Measurements from ENCODE around the gene ARF6. TPM values are rescaled to one million over a fixed set of nuclear protein-coding genes. Genes with fewer than 3 reads are reported as not detected.

ARF6 gene
- total and polyA plus RNA-seq, 9 of the 15 experiments (the other 6 are each of a cell fraction or from before 2014, with no cell fraction given): 15.3 to 35.2 (median 24.9) TPM

DNA sequence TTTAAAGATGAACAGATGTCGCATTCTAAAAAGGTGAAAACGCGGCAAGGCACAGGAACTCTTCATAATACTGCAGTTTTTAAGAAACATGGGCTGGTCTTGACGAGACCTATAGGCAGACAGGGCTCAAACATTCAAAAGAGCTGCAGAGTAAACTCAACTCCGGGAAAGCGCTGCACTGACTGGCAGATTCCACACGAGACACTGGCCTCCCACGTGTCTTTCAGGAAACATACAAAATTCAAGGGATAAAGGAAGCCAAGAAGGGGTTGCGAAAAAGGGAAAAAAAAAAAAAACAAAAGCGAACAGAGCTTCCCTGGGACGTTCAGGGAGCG is 614 bp upstream of the ARF6 start (continued):
- TF ChIP-seq NFRKB (IDR thresholded peaks at IDR 0.05; ENCODE audit: low read depth) (peak; percentile 63; the same call in 1 of the 2 replicates), MYBL2 (IDR thresholded peaks at IDR 0.05; ENCODE audit: low read depth) (peak; percentile 90), MYBL2 (CRISPR knock-in tag; IDR thresholded peaks at IDR 0.05; ENCODE audit: borderline replicate concordance) (no peak), TEAD4 (IDR thresholded peaks at IDR 0.05; ENCODE audit: low read length) (peak; percentile 14; the same call in 1 of the 2 replicates), TEAD4 (CRISPR knock-in tag; IDR thresholded peaks at IDR 0.05; ENCODE audit: borderline replicate concordance) (no peak), HDAC1 (IDR thresholded peaks at IDR 0.05) (peak in 1 of 2 experiments; percentile 50; a peak in 1 of 4 replicates), SMARCA5 (IDR thresholded peaks at IDR 0.05) (0 out of 2 replicates have a peak, but pooled peaks have one; percentile 29), BCOR (IDR thresholded peaks at IDR 0.05) (0 out of 2 replicates have a peak, but pooled peaks have one; percentile 33), RAD51 (IDR thresholded peaks at IDR 0.05; ENCODE audit: borderline replicate concordance, low read depth) (peak; percentile 17; the same call in 1 of the 2 replicates), ARNT (IDR thresholded peaks at IDR 0.05) (peak; percentile 44 to 63; a peak in 2 of 4 replicates)
- TF ChIP-seq, protein P1, sequence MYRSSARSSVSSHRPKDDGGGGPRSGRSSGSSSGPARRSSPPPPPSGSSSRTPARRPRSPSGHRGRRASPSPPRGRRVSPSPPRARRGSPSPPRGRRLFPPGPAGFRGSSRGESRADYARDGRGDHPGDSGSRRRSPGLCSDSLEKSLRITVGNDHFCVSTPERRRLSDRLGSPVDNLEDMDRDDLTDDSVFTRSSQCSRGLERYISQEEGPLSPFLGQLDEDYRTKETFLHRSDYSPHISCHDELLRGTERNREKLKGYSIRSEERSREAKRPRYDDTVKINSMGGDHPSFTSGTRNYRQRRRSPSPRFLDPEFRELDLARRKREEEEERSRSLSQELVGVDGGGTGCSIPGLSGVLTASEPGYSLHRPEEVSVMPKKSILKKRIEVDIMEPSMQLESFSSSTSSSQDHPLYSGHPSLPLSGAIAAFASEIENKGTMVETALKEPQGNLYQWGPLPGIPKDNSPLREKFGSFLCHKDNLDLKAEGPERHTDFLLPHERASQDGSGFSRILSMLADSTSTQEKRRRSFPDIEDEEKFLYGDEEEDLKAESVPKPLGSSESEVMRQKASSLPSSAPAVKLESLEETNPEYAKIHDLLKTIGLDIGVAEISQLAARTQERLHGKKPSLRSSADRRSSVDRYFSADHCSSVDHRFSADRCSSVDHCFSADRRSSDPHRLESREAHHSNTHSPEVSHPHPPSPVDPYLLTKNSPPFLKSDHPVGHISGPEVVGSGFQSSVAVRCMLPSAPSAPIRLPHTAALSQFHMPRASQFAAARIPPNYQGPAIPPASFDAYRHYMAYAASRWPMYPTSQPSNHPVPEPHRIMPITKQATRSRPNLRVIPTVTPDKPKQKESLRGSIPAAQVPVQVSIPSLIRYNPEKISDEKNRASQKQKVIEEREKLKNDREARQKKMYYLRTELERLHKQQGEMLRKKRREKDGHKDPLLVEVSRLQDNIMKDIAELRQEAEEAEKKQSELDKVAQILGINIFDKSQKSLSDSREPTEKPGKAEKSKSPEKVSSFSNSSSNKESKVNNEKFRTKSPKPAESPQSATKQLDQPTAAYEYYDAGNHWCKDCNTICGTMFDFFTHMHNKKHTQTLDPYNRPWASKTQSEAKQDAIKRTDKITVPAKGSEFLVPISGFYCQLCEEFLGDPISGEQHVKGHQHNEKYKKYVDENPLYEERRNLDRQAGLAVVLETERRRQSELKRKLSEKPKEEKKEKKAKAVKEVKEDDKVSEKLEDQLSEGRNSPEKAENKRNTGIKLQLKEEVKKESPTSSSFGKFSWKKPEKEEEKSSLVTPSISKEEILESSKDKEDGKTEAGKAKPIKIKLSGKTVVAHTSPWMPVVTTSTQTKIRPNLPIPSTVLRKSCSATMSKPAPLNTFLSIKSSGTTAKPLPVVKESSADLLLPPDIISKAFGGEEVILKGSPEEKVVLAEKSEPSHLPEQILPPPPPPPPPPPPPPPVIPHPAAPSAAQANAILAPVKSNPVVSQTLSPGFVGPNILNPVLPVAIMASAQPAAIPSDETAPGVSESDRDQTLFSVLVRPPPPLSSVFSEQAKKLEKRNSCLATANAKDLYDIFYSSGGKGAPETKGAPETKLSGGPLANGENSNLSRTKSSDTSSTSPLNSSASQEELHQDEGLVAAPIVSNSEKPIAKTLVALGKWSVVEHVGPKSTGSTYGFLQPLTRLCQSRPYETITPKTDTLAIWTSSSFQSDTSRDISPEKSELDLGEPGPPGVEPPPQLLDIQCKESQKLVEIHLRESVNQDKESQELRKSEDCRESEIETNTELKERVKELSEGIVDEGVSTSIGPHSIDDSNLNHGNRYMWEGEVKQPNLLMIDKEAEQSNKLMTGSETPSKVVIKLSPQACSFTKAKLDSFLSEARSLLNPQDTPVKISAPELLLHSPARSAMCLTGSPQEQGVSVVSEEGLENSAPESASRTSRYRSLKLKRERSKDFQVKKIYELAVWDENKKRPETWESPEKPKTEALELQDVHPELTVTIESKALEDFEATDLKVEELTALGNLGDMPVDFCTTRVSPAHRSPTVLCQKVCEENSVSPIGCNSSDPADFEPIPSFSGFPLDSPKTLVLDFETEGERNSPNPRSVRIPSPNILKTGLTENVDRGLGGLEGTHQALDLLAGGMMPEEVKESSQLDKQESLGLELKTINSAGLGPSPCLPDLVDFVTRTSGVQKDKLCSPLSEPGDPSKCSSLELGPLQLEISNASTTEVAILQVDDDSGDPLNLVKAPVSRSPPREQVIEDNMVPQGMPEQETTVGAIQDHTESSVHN (IDR thresholded peaks at IDR 0.05; ENCODE audit: borderline replicate concordance in 1 of 2, low read depth in 1 of 2): no peak
- TF ChIP-seq, protein P2, sequence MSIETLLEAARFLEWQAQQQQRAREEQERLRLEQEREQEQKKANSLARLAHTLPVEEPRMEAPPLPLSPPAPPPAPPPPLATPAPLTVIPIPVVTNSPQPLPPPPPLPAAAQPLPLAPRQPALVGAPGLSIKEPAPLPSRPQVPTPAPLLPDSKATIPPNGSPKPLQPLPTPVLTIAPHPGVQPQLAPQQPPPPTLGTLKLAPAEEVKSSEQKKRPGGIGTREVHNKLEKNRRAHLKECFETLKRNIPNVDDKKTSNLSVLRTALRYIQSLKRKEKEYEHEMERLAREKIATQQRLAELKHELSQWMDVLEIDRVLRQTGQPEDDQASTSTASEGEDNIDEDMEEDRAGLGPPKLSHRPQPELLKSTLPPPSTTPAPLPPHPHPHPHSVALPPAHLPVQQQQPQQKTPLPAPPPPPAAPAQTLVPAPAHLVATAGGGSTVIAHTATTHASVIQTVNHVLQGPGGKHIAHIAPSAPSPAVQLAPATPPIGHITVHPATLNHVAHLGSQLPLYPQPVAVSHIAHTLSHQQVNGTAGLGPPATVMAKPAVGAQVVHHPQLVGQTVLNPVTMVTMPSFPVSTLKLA (conservative IDR thresholded peaks at IDR 0.05): peak; percentile 71 to 73; a peak in 2 of 4 replicates

Data from K562 (cell line).